Endometrial microvascular endothelial cells (primary cell): ENCODE measurements around the gene ATG101. TPM values are rescaled to one million over a fixed set of nuclear protein-coding genes. Genes with fewer than 3 reads are reported as not detected.

Experiments used
- in situ Hi-C: cut with HindIII; loops from 2 replicates; pipeline ENCODE4 v1.10.0; 2017; ENCODE audit warnings: low sequenced_read_pairs, low pct_unique_long_range_greater_than_20kb; ENCODE audit errors: inconsistent ontology term
- total RNA-seq: library from RNA; depleted of rRNA; stranded (reverse); fragments of >200 nt; gene quantifications from one replicate; pipeline ENCODE4 v1.2.3, GENCODE V29; 2015; ENCODE audit errors: inconsistent ontology term

The ATG101 gene, protein sequence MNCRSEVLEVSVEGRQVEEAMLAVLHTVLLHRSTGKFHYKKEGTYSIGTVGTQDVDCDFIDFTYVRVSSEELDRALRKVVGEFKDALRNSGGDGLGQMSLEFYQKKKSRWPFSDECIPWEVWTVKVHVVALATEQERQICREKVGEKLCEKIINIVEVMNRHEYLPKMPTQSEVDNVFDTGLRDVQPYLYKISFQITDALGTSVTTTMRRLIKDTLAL
- 83.3 TPM for total RNA-seq

DNA sequence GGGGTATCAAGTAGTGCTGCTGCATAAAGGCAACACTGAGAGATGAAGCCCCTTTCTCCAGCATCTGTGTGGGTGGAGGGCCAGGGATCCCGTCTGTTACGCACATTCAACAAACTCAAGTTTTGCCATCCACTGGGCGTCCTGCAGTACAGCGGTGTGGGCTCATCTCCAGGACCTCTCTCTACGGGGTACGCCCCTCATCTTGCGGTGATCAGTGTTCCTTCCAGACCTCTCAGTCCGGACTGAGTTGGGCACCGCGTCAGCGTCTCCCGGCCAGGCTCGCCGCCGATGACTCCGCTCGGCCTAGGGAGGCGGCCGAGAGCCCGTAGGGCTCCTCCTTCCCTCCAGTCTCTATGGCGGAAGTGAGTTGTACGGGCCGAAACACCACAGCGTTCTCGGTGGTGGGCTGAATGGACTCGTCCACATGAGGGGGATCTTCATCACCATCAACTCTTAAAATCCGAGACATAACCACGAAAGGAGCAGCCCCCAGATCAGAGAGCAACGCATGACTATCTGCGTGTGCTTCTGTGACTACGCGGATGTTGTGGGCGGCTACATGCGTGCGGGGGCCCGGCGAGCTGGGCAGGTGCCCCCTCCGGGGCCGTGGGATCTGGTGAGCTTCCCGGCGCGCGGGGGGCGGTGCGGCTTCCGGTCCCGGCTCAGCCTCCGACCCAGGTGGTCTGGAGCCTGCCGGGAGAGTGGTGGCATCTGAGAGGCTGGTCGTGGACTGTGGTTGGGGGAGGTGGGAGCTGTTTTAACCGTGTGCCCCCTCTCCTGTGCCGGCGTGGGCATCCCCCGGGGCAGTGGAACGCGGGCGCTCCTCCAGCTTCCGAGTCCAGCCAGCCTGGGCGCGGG is at the start of gene ATG101:
TSS of gene ATG101 (plus strand) at position 652 of the 858 bp plus-strand sequence. CDS start 3,673 bp downstream, outside the sequence.
- in situ Hi-C loops: no loop called here

DNA sequence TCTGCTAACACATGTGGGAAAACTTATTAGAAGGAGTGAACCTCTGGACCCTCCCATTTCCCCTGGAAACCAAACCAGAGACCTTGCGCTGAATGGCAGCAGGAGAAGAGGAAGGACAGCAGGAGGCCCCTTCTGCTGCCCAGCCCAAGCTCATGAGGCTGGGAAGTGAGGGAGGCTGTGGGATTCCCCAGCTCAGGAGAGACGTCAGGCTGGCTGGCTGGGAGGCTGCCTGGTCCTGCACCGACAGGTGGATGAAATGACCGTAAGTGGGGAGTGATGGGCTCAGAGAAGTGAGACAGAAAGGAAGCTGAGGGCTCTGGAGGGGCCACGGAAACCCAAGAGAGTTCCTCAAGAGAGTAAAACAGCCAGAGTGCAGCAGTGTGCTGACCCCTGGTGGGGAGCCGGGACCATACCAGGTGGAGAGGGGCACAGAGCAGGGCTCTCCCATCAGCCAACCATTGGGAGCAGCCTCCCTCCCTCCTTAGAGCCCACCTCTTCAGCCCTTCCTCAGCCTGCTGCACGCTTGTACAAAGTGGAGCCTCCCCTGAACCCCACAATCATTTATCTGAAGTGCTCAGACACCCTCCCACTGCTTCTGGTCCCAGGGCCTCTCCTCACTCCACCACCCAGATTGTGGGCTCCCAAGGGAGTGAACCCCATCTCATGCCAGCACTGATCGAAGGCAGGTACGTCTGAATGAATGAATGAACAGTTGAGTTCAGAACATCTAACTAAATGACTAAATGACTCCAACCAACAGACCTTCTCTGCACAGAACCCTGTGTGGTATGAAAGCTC is 49.0 kb upstream of the ATG101 start:
- in situ Hi-C loops: no loop called here

DNA sequence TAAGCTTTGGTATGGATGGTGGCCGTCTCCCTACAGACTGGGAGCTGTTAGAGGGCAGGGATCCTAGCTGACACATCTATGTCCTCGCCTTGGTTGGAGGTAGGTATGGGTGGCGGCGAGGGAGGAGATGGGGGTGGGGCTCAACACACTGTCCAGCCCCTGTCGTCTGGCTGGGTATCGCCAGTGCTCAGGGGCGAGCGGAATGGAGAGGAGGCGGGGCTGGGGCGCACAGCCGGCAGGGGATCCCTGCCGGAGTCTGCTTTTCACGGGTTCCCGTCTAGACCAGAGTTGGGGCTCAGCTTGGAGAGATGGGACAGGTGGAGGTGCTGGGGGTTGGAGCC is 47.0 kb upstream of the ATG101 start:
- in situ Hi-C loops: no loop called here

DNA sequence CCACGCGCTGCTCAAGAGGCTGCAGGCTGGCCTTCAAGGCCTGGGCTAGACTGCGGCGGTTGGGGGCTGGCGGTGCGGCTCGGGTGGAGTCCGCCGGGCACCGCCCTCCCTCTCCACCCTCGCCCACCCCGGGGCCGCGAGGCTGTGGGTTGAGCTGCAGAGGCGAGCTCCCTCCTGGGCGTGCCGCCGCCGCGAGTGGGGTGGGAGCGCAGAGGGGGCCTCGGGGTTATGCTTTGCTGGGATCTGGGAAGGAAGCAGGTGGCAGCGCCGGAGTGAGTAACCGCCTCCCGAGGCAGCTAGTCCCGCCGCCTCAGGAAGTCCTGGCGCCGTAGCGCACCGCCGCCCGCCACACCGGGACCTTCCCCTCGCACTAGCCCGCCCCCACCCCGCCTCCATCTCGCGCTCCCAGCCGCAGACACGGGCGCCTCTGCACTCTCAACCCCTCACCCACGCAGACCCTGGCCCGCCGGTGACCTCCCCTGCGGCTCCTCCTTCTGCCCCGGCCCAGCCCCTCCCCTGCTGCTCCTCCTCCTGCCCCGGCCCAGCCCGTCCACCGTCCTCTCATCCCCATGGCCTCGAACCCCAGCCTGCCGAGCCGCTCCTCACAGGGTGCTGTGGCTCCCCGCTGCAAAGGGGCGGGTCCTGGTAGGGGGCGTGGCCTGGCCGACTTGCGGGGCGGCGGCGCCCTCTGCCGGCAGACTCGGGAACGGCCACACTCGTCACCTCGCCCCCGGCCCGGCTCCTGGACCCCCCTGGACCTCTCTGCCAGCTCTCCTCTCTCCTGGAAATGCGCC is 46.4 kb upstream of the ATG101 start:
- in situ Hi-C loops: no loop called here

DNA sequence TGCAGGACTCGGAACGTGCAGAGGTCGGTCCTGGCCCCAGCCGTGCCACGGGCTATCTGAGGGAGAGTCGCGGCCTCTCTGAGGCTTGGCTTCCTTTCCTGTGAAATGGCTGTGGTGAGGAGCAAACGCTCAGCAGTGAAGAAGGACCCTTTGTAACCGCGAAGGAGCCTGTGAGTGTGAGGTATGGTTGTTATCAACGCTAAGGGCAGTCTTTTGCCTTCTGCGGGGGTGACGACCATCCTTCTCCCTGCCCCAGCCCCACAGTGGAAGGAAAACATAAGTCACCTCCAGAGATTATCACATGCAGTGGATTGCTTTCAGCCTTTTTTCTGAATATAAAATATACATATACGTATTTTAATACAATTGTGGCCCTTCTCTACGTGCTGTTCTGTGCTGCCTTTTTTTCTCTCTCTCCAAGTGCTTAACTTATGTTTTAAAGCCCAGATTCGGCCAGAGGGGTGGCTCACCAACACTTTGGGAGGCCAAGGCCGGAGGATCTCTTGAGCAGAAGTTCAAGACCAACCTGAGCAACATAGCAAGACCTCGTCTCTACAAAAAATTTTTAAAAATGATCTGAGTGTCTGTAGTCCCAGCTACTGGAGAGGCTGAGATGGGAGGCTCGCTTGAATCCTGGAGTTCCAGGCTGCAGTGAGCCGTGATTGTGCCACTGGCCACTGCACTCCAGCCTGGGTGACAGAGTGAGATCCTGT is 45.6 kb upstream of the ATG101 start:
- in situ Hi-C loops: no loop called here

DNA sequence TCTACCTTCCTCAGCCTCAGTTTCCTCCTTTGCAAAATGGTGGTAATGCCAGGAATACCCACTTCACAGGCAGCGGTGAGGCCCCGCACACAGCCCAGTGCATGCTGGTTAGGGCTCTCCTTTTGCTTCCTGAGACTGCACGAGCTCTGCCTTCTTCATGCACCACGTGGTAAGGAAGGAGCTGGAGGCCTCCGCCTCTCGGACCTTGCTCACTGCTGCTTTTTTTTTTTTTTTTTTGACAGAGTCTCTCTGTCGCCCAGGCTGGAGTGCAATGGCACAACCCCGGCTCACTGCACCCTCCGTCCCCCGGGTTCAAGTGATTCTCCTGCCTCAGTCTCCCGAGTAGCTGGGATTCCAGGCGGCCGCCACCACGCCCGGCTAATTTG is 44.9 kb upstream of the ATG101 start:
- in situ Hi-C loops: no loop called here

DNA sequence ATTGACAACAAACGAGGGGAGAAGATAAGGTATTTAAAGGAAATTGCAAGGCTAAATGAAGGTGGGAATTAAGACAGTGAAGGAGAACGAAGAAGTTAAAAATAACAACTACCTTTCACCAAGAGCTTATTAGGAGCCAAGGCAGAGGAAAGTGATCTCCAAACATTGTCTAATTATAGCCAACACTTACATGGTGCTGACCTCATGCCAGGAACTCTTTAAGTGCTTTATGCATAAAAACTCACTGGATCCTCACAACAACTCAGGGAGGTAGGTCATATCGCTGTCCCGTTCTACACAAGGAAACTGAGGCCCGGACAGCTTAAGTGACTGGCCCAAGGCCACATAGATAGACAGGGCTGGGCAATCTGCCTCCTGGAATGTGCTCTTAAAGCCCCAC is 43.5 kb upstream of the ATG101 start:
- in situ Hi-C loops: no loop called here

DNA sequence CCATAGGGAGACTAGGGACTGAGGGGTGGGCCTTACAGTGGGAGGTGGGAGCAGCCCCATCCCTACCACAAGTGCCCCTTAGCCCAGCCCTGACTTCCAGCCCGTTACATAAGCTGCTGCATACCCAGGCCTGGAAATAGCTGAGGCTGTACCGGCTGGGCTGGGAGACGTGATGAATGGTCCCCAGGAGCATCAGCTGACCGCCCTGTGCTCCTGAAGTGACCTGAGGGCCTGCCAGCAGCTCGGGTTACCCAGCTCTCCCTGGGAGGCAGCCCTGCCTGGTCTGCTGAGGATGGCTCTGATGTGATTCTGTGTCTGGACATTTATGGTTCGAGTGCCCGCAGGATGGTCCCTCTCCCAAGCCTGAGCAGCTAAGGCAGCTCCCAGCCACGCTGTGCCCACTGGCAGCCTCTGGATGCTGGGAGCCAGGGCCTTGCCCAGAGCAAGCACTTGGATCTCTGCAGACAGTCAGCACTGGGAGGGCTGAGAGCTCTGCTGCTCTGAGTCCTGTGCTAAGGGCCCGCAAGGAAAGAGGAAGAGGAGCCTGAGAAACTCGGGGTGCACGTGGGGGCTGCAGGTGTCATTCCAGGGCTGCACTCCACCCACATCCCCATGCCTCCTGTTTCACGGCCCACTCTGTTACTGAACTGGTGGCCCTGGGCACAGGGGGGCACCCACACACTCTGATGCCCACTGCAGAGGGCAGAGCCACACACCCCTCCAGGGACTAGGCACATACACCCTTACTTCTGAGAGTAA is 42.5 kb upstream of the ATG101 start:
- in situ Hi-C loops: no loop called here

DNA sequence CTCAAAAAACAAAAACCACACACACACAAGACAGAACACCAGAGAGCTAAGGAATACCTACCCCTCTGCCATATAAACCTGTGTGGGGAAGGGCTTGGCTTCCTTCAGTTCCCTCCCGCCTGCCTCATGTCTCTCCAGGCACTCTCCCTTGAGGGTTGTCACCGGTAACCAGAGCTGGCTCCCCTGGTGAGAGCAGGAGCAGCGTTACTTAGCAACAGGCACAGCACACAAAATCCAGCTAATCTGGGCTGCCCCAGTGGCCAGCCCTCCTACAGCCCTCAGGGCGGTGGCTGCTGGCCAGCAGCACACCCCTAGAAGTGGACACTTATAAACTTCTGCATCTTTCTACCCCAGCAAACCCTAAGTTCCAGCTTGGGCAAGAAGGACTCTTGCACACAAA is 40.1 kb upstream of the ATG101 start:
- in situ Hi-C loops: no loop called here

DNA sequence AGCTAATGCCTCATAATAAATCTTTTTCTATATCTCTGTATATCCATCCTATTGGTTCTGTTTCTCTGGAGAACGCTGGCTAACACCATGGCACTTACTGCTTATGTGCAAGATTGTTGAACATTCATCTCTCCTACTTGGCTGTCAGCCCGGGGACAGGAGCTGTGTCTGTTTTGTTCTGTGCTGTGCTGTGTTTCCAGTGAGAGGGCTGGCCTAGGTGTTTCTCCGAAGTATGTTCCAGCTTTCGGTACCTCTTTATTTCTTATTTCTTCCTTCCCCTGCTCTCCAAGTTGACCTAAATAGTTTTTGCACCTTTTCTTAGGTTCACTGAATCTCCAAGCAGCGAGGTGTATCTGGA is 37.4 kb upstream of the ATG101 start:
- in situ Hi-C loops: no loop called here

DNA sequence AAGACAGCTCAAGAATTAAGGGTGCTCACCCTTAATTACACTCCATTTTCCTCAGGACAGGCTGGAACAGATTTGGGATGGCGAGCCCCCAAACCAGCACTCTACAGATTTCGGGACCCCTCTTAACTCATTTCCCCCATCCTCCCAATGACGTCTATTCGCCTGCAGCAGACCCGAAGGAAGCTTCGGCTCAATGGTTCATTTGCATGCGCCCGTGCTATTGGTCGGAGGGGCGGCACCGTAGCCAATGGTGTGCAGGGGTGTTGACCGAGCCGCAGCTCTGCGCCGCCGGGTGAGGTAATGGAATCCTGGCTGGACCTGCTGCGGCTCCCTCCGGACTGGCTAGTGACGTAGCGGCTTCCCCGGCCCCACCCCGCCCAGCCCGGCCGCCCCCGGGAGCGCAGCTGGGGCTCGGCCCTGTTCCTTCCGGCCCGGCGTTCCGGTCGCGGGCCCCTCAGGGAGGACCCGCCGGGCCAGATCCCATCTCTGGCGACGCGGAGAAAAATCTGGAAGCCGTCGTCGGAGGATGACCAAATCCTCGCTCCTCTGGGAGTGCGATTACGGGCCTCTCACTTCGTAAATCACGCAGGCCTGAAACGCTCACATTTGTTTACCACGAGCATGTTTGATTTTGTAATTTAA is 36.9 kb upstream of the ATG101 start:
- in situ Hi-C loops: no loop called here

DNA sequence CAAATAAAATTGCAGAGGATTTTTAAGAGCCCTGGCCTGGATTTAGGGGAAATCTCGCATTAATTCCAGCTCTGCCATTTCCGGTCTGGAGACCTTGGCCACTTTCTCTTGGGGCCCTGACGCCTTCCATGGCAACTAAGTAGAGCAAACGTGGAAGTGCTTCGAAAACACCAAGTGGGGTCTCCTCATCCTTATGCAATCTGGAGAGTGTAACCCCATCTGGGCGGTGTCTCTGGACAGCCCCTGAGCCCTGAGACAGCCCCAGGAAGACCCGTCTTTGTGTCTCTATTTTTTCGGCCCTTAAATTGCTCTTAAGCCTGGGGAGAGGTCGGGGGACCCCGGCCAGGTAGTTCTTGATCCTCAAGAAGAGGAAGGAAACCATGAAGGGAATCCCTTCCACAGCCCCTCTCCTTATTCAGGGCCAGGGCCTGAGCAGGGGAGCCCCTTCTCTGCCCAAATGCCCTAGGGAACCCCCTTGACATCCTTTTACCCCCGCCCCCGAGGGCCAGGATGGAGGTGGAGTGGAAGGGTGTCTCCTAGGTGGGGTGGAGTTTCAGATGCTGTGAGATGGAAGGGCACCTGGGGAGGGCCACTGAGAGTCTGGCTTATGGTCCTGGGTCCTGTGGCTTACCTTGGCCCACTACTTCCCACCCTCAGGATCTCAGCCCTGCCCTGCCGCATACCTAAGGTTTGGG is 36.2 kb upstream of the ATG101 start:
- in situ Hi-C loops: no loop called here

DNA sequence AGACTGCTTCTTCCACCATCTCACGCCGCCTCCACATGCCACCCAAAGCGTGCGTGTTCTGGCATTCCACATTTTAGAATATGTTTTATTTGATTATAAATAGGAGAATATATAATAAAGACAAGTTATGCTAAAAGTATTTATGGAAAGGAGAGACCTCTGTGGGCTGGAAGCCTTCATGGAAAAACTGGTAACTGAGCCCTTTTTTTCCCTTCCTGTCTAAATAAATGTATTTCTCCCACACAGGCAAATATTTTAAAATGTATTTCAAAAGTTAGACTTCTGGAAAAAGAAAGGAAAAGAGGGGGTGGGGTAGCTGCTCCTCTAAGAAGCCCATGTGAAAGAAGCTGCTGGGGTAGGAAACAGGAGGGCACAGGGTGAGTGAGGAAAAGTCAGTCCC is 34.6 kb upstream of the ATG101 start:
- in situ Hi-C loops: no loop called here

DNA sequence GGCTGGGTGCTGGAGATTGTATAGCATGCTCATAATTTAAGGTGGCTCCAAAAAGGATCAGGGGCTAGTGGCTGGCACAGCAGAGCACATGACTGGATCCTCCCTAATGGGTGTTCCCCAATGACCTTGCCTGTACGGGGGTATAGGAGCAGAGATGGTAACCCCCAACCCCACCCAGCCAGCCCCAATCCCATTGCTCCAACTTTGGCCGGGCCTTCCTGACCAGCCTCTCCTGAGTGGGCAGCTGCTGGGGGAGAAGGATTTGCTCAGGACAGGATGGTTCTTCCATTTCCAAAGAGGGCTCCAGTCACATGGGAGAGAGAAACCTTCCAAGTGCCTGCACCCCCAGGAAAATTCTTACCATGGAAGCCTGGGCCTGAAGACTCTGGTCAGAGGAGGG is 33.9 kb upstream of the ATG101 start:
- in situ Hi-C loops: no loop called here

DNA sequence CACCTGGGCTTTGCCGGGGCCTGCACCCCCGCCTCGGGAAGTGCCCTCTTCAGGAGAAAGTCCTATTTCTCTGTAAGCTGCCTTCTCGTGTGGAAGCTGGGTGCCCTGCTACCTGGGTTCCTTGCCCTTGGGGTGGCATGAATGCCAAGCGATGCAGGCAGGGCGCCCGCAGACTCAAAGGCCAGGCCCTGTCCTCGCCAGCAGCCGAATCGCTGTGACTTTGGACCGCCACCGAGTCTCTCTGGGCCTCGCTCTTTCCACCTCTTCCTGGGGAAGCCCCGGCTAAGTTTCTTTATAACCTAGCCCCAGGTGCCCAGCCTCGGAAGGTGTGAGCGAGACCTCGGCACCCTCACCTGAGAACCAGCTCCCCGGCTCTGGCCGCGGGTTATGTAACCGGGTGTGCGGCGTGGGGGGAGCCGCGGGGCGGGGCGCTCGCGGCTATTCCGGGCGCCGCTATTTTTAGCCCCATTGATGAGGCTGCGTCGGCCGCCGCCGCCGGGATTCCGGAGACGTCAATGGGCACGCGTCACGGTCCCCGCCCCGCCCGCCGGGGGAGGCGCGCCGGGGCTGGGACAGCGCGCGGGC is 33.1 kb upstream of the ATG101 start:
- in situ Hi-C loops: no loop called here

DNA sequence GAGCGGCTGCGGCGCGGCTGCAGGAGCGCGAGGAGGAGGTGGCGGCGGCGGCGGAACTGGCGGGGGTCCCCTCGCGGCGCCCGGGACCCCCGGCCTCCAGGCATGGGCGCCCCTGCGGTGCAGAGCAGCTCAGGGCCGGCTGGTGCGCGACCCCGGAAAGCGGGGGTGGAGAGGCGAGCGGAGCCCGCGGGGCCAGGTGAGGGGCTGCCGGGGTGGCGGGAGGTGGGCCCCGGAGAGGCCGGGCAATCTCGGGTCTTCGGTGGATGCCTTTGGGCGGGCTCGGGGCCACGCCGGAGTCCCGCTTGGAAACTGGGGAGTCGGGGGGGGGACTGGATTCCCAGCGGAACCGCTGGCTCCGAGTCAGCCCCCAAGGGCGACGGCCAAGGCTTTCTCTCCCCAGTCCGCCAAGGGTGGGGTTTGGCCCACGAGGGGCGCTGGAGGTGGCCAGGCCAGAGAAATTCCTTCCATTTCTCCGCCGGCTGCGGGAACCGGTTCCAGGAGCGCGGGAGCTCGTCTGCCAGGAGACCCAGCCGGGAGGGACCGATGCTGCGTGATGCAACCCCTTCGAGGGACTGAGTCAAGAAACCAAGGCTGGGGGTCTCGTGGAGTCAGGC is 32.4 kb upstream of the ATG101 start:
- in situ Hi-C loops: no loop called here
